GM10248 (cell line): ENCODE data around the gene KCNQ1.

Experiments used
- CTCF ChIA-PET: fragments of 300-600 bp; sonication (Branson Sonifier 250); formaldehyde crosslinking; extraction: SDS; loops from one replicate; lab custom pipeline; 2021; ENCODE audit warnings: antibody characterized with exemption; lab: Yijun Ruan, JAX
- POLR2A ChIA-PET: fragments of 350-650 bp; sonication (Branson Sonifier 250); formaldehyde crosslinking; extraction: SDS; loops from one replicate; lab custom pipeline; 2020; ENCODE audit warnings: antibody characterized with exemption; lab: Yijun Ruan, JAX
- DNase-seq: peaks from one replicate; pipeline ENCODE4 v3.0.0; 2012; ENCODE audit errors: extremely low spot score
- CTCF ChIP-seq: IDR thresholded peaks from 2 replicates; pipeline ENCODE4 v1.5.1; 2012; ENCODE audit warnings: mild to moderate bottlenecking, low read depth; ENCODE audit errors: extremely low read depth, missing control alignments, control extremely low read depth

KCNQ1 gene

DNA sequence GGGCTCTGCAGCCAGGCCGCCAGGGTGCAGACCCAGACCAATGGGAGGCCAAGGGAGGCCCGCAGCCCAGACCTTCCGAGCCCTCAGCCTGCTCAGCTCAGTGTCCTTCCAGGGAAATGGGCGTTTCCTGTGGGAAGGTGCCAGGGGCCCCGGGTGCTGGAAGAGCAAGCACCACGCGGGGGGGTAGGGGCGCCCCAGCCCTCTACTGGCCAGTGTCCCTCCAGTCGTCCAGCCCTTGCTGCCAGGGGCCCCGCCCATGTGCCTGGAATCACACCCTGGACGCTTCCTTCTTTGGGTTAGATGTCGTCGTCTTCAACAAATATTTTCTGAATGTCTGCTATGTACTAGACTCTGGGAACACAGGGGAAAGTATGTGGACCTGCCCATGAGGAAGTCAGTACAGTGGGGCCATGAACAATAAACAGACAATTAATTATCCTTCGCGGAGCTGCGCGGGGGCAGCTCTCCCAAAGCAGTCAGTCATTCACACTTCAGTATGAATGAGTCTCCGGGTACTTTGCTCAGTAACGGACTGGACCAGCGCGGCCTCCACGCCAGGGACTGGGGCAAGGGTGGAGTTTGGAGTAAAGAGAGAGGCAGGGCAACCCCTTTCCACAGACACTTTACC lies 380.6 kb downstream of the KCNQ1 start:
- ChIA-PET POLR2A (no interaction called here), CTCF (no interaction called here)

DNA sequence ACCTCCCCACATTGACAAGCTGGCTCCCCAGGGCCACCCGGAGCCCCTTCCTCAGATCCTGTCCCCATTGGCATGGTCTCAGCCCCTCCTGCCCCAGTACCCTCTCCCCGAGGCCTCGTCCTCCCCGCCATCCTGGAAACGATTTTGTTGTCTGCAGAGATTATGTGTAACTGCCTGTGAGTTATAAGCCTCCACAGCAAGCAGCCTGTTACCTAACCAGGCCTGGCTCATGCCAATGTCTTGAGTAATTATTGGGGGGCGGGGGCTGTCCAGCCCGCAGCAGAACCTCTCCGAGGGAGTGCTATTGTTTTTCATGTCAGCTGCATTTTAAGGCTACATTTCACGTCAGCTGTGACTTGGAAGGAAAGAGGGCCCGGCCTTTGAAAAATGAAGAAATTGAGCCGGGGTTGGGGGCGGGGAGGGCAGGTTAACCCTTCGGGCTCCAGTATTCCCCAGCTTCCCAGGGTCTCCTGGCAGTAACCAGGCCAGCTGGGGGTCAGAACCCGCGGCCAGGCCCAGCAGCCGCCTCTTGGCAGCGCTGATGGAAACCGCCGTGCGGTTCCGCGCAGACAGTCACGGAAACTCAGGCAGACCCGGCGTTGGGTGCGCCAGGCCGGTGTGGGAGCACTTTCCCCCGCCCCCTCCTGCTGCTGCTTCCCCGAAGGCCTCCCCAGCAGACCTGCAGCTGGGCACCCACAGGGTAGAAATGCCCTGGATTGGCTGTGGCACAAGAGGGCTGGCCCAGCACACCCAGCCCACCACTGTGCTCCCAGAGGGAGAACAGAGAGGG lies 381.3 kb downstream of the KCNQ1 start:
- DNase-seq: no peak
- no peak for TF ChIP-seq CTCF
- ChIA-PET CTCF (no interaction called here), POLR2A (no interaction called here)

More for the DNA sequence above, 380.6 kb downstream of the KCNQ1 start:
- no peak for TF ChIP-seq CTCF
- no peak for DNase-seq

DNA sequence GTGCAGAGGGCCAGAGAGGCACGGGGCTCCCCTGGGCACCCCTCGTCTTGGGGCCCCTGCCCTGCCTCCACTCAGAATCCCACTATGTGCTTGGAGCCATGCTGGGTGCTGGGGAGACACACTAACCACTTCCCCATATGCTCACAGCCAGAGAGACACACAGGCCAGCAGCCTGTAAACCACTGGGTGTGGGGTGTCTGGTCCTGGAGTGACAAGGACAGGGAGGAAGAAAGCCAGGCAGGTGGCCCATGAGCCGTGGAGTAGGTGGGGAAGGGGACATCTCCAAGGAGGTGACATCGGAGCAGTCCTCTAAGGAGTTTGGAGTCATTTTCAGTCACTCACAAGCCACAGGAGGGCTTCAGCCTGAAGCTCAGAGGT lies 381.9 kb downstream of the KCNQ1 start:
- ChIA-PET CTCF (no interaction called here), POLR2A (no interaction called here)
- no peak for DNase-seq
- no peak for TF ChIP-seq CTCF

DNA sequence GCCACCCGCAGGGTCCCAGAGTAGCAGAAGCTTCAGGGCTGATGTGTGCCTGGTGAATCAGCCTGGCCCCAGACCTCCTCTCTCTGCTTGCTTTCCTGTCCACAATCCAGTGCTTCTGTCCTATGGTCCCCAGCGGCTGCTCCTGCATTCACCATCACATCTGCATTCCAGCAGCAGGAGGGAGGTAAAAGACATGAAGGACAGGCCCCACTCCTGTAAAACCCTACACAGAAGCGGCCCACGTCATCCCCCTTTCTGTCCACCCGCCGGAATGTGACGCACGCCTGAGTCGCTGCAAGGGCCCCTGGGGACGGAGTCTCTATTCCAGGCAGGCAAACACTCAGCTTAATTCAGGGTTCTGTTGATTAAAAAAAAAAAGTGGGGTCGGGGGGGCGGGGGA lies 382.4 kb downstream of the KCNQ1 start:
- TF ChIP-seq CTCF: no peak
- no peak for DNase-seq
- POLR2A ChIA-PET: interaction anchor here (0.6 kb wide), 1 partner anchor 102 kb away, joined by 3 read pairs; the partner anchor contains the start of gene PHLDA2
- CTCF ChIA-PET: no interaction called here

DNA sequence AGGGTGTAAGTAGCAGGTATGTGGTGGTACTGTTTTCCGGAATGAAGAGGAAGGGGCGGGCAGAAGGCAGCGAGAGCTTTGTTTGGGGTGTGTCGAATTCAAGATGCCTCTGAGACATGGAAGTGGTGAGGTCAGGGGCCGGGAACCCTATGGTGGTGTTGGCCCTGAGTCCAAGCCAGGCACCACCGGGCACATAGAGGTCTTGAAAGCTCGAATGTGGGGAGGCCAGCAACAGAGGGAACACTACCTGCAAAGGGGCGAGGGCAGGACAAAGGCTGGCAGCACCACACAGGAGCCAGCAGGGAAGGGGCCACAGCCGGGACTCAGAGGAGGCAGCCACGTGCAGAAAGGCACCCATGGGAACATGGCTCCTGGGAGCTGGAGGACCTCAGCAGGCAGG lies 383.0 kb downstream of the KCNQ1 start:
- CTCF ChIA-PET: no interaction called here

More for the DNA sequence above, 383.0 kb downstream of the KCNQ1 start:
- POLR2A ChIA-PET: no interaction called here
- TF ChIP-seq CTCF: no peak
- DNase-seq: no peak
